Gastroesophageal sphincter (tissue), 3 donors: ENCODE results near the gene GUCD1.
A peak's percentile ranks its signal among the peaks of the same experiment; 100 is the strongest.

Experiments used
- POLR2AphosphoS5 ChIP-seq: sonication (generic); formaldehyde crosslinking; IDR thresholded peaks from one replicate; pipeline ENCODE4 v1.6.1; 2017; ENCODE audit warnings: antibody characterized with exemption
- TF ChIP-seq, protein P1 (sequence below), 4 experiments: fragments of 200-600 bp in 2 of 4; fragments of 450-650 bp in 2 of 4; sonication (generic) in 1 of 4; IDR thresholded peaks; one replicate each; pipeline ENCODE4 v1.5.1; 2017 to 2019; ENCODE audit warnings: antibody characterized with exemption in 4 of 4, mild to moderate bottlenecking in 2 of 4, moderate library complexity in 2 of 4

- TF ChIP-seq, protein P1, sequence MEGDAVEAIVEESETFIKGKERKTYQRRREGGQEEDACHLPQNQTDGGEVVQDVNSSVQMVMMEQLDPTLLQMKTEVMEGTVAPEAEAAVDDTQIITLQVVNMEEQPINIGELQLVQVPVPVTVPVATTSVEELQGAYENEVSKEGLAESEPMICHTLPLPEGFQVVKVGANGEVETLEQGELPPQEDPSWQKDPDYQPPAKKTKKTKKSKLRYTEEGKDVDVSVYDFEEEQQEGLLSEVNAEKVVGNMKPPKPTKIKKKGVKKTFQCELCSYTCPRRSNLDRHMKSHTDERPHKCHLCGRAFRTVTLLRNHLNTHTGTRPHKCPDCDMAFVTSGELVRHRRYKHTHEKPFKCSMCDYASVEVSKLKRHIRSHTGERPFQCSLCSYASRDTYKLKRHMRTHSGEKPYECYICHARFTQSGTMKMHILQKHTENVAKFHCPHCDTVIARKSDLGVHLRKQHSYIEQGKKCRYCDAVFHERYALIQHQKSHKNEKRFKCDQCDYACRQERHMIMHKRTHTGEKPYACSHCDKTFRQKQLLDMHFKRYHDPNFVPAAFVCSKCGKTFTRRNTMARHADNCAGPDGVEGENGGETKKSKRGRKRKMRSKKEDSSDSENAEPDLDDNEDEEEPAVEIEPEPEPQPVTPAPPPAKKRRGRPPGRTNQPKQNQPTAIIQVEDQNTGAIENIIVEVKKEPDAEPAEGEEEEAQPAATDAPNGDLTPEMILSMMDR (IDR thresholded peaks at IDR 0.05): peak in 3 of 4 experiments; percentile 74 to 79 (median 75)
- peak; percentile 56 for TF ChIP-seq POLR2AphosphoS5
Observed at GRCh38 chr22:24525416-24526037, 29.4 kb downstream of the GUCD1 start.
